ENCODE measurements around the gene LRCH1. TPM values are rescaled to one million over a fixed set of nuclear protein-coding genes. Genes with fewer than 3 reads are reported as not detected.

The LRCH1 gene
- polyA plus RNA-seq, 1 of the 3 experiments (the other 2 are of a cell fraction): 5.5 TPM

GRCh38 chr13:46660416-46660815 lies 107.4 kb downstream of the LRCH1 start:
- Histone ChIP-seq H3K27me3 (ENCODE audit: insufficient read depth) (no peaks in the 10 kb centered on the region), H3K79me2 (ENCODE audit: insufficient read depth) (peaks cover 59% of the 10 kb centered on the region), H3K27ac (ENCODE audit: low read depth in 2 of 2, low read length in 1 of 2) (no peak overlapping the region), H3K9ac (no peak overlapping the region), H3K4me1 (ENCODE audit: control insufficient read depth in 1 of 2, insufficient read depth in 2 of 2, low read depth in 1 of 2, low read length in 1 of 2) (peaks cover 11 to 31% of the 10 kb centered on the region in 2 experiments), H4K20me1 (ENCODE audit: insufficient read depth) (no peaks in the 10 kb centered on the region), H3K4me3 (ENCODE audit: low read depth in 2 of 2, low read length in 1 of 2) (no peak overlapping the region), H3K9me2 (no peaks in the 10 kb centered on the region), H3K9me3 (no peaks in the 10 kb centered on the region), H3K36me3 (replicated peaks in 1 of 2; ENCODE audit: control insufficient read depth in 1 of 2, insufficient read depth in 2 of 2, low read length in 1 of 2) (peaks cover 0 to 4% of the 10 kb centered on the region in 2 experiments), H3F3A (replicated peaks; ENCODE audit: insufficient read depth) (peaks cover 6% of the 10 kb centered on the region), H2AFZ (ENCODE audit: low read depth) (no peak overlapping the region), H3K4me2 (no peak overlapping the region)
- no peak for TF ChIP-seq EZH2phosphoT487 (IDR thresholded peaks at IDR 0.05; ENCODE audit: borderline replicate concordance, low read depth)
- no peak for TF ChIP-seq FOXJ3 (CRISPR knock-in tag; IDR thresholded peaks at IDR 0.05)
- TF ChIP-seq MEF2A (IDR thresholded peaks at IDR 0.05; ENCODE audit: borderline replicate concordance, low read depth): no peak
- no peak for TF ChIP-seq USF1 (IDR thresholded peaks at IDR 0.05; ENCODE audit: borderline replicate concordance, low read depth)
- 90% methylated on average over 3 of the region's 3 CpGs for WGBS (ENCODE audit: low lambda C conversion rate)
- no peak for DNase-seq
- ChIA-PET CTCF (no interaction called here), POLR2A (no interaction called here)

- Histone ChIP-seq H3K4me2 (no peak overlapping the region), H3K4me1 (ENCODE audit: control insufficient read depth in 1 of 2, insufficient read depth in 2 of 2, low read depth in 1 of 2, low read length in 1 of 2) (peaks cover 12 to 31% of the 10 kb centered on the region in 2 experiments), H3K27me3 (ENCODE audit: insufficient read depth) (no peaks in the 10 kb centered on the region), H3K4me3 (ENCODE audit: low read depth in 2 of 2, low read length in 1 of 2) (no peak overlapping the region), H3K9ac (no peak overlapping the region), H3K27ac (ENCODE audit: low read depth in 2 of 2, low read length in 1 of 2) (no peak overlapping the region), H3K79me2 (ENCODE audit: insufficient read depth) (peaks cover 62% of the 10 kb centered on the region), H3K9me2 (no peaks in the 10 kb centered on the region), H2AFZ (ENCODE audit: low read depth) (no peak overlapping the region), H3K36me3 (replicated peaks in 1 of 2; ENCODE audit: control insufficient read depth in 1 of 2, insufficient read depth in 2 of 2, low read length in 1 of 2) (peaks cover 0 to 4% of the 10 kb centered on the region in 2 experiments), H3K9me3 (no peaks in the 10 kb centered on the region), H3F3A (replicated peaks; ENCODE audit: insufficient read depth) (peaks cover 5% of the 10 kb centered on the region), H4K20me1 (ENCODE audit: insufficient read depth) (no peaks in the 10 kb centered on the region)
- DNase-seq: no peak
- TF ChIP-seq MEF2A (IDR thresholded peaks at IDR 0.05; ENCODE audit: borderline replicate concordance, low read depth) (no peak), TAF1 (IDR thresholded peaks at IDR 0.05; ENCODE audit: borderline replicate concordance, low read depth, low read length) (no peak), USF1 (IDR thresholded peaks at IDR 0.05; ENCODE audit: borderline replicate concordance, low read depth) (no peak), CHD2 (IDR thresholded peaks at IDR 0.05; ENCODE audit: low read length, partially characterized antibody) (no peak), RFX5 (IDR thresholded peaks at IDR 0.05; ENCODE audit: low read length) (no peak), CTCF (IDR thresholded peaks at IDR 0.05) (no peak), RXRA (IDR thresholded peaks at IDR 0.05; ENCODE audit: borderline replicate concordance, low read depth) (no peak), SMC3 (IDR thresholded peaks at IDR 0.05; ENCODE audit: low read depth, low read length) (no peak), SIN3A (IDR thresholded peaks at IDR 0.05; ENCODE audit: borderline replicate concordance, low read depth, low read length) (no peak), YY1 (IDR thresholded peaks at IDR 0.05; ENCODE audit: low read depth) (no peak), EZH2phosphoT487 (IDR thresholded peaks at IDR 0.05; ENCODE audit: borderline replicate concordance, low read depth) (no peak), GATA2 (CRISPR knock-in tag; IDR thresholded peaks at IDR 0.05) (no peak), NRF1 (IDR thresholded peaks at IDR 0.05; ENCODE audit: low read depth, low read length) (no peak), FOXM1 (IDR thresholded peaks at IDR 0.05; ENCODE audit: low read depth) (no peak)
- CTCF ChIA-PET: interaction anchor here (1.0 to 1.2 kb wide), 2 partner anchors 21 to 36 kb away, joined by 3 read pairs; no protein-coding TSS in a partner anchor
- POLR2A ChIA-PET: no interaction called here
- 91% methylated on average over 4 of the region's 4 CpGs for WGBS (ENCODE audit: low lambda C conversion rate)
Observed at GRCh38 chr13:46660857-46661256, 107.9 kb downstream of the LRCH1 start.

All from SK-N-SH (cell line).